Stimulated activated CD8-positive, alpha-beta memory T cell treated with anti-CD3 and anti-CD28 coated beads, Interleukin-12 subunit alpha, Interleukin-12 subunit beta, amount 100 ng/mL, for 24 hours (primary cell): ENCODE measurements around the gene ERBIN.

Experiments
- DNase-seq: peaks from one replicate; pipeline ENCODE4 v3.0.0-alpha.2; 2020; ENCODE audit errors: extremely low read depth

Gene ERBIN

GRCh38 chr5:66129144-66129543, 202.8 kb downstream of the ERBIN start:
- no peak for DNase-seq

GRCh38 chr5:66130493-66130892, 204.1 kb downstream of the ERBIN start:
- no peak for DNase-seq
